ENCODE results near the gene DENND1A.

Gene DENND1A

DNA sequence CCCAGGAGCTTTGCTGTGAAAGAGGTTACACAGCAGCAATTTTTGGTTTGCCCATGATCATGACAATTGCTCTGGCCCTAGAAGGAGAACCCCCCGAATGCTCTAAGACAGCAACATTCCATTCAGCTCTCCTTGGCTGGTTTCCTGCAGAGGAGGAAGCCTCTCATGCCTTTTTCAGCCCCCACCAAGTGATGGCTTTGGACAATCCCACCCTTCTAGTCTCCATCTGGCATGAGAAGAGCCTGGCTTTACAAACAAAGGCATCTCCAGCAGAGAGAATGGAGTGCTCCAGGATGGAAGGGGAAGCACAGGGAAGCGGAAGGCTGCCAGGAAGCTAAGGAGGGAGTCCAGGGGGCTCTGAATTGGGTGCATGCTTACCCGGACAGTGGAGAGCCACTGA is 475.6 kb downstream of the DENND1A start:
- H3K4me3 ChIP-seq (ENCODE audit: low read depth, low read length) = no peak overlapping the region
- in situ Hi-C loops (cut with HindIII; ENCODE audit: low sequenced_read_pairs) = no loop called here
- no peak for DNase-seq (ENCODE audit: low read depth)
- TF ChIP-seq, protein P1, sequence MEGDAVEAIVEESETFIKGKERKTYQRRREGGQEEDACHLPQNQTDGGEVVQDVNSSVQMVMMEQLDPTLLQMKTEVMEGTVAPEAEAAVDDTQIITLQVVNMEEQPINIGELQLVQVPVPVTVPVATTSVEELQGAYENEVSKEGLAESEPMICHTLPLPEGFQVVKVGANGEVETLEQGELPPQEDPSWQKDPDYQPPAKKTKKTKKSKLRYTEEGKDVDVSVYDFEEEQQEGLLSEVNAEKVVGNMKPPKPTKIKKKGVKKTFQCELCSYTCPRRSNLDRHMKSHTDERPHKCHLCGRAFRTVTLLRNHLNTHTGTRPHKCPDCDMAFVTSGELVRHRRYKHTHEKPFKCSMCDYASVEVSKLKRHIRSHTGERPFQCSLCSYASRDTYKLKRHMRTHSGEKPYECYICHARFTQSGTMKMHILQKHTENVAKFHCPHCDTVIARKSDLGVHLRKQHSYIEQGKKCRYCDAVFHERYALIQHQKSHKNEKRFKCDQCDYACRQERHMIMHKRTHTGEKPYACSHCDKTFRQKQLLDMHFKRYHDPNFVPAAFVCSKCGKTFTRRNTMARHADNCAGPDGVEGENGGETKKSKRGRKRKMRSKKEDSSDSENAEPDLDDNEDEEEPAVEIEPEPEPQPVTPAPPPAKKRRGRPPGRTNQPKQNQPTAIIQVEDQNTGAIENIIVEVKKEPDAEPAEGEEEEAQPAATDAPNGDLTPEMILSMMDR (IDR thresholded peaks at IDR 0.05; ENCODE audit: low read depth, low read length, missing control alignments) = no peak

DNA sequence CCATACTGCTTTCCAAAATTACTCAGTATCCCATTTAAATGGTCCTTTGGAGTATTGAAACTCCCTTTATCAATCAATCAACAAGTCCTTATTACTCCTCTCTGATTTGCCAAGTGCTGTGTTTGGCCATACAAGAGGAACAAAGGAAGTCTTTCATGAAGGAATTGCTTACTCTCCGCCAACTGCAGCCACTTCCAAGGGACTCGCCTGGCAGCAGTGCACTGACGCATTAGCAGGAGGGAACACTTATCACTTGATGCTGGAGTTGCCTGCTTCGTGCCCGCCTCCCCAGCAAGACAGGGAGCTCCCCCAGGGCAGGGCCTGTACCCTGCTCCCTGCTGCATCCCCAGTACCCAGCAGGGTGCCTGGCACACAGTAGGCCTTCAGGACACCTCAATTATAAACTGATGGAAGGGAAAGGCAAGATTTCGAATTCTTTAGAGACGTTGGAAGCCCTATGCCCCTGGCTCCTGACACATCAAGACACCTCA is 476.1 kb downstream of the DENND1A start:
- no peak for DNase-seq (ENCODE audit: low read depth)
- TF ChIP-seq, protein P1 (IDR thresholded peaks at IDR 0.05; ENCODE audit: low read depth, low read length, missing control alignments) = no peak
- in situ Hi-C loops (cut with HindIII; ENCODE audit: low sequenced_read_pairs) = no loop called here
- H3K4me3 ChIP-seq (ENCODE audit: low read depth, low read length) = no peak overlapping the region

DNA sequence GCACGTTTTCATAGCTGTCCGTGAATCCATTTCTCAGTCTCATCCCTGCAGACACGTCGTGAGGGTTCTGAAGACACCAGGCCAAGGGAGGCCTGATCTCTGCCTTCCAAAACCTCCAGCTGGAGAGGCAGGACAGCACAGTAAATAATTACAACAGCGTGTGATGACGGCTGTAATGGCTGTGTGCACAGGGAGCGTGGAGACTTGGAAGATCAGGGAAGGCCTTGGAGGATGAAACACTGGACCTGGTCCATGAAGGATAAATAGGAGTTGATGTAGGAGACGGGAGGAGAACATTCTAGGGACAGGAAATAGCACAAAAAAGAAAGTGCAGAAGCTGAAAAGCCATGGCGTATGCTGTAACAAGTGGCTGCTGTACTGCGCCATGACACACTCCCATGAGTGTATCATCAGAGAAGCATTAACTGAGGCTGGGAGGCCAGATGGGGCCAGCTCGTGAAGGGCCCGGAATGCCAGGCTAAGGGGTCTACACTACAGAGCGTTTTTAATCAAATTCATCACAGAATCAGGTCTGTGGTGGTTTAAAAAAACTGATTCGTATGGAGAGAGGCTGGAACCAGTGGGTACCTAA is 476.8 kb downstream of the DENND1A start:
- TF ChIP-seq, protein P1 (IDR thresholded peaks at IDR 0.05; ENCODE audit: low read depth, low read length, missing control alignments) = no peak
- H3K4me3 ChIP-seq (ENCODE audit: low read depth, low read length) = no peak overlapping the region
- no peak for DNase-seq (ENCODE audit: low read depth)
- in situ Hi-C loops (cut with HindIII; ENCODE audit: low sequenced_read_pairs) = no loop called here

DNA sequence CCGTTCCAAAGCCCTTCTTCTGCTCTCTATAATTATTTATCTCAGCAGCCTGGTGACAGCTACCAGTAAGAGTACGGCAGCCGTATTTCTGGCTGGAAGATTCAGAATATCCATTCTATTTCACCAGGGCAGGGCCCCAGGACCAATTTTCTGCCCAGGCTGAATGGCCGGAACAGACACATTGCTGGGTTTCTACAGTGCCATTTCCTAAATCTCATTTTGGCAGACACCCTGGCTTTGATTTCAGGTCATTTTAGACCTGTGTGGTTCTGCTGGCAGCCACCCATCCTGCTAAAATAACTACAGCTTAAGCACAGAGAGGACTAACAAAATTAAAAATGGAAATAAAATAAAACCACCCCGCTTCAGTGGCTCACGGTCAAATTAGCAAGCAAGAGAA is 478.9 kb downstream of the DENND1A start:
- DNase-seq (ENCODE audit: low read depth) = no peak
- in situ Hi-C loops (cut with HindIII; ENCODE audit: low sequenced_read_pairs) = no loop called here
- TF ChIP-seq, protein P1 (IDR thresholded peaks at IDR 0.05; ENCODE audit: low read depth, low read length, missing control alignments) = no peak
- H3K4me3 ChIP-seq (ENCODE audit: low read depth, low read length) = no peak overlapping the region

DNA sequence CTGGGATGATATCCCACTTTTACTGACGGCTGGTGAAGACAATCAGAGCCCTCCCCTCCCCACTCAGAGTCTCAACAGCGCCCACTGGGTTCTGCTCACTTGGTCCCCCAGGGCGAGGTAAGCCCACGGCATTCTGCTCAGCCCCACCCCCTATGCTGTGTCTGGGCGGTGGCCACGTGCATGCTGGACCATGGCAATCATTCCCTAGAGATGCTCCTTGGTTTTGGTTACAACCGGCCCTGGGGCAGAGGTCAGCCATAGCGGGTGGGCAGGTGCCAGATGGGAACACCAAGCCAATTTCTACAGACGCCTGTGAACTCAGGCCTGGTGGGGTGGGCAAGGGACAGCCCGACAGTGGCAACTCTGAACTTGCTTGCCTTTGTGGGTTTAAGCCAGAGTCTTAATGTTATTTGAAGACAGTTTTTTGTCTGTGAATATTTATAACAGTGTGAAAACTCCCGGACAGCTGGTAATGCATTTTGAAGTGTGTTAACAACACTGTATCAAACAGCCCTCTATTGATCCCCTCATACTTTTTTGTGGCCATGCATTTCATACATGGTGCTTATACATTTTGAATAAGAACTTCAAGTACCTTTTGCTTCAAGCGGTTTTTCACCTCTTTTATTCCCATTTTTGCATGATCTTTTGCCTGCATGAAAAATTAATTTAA is 479.7 kb downstream of the DENND1A start:
- TF ChIP-seq, protein P1 (IDR thresholded peaks at IDR 0.05; ENCODE audit: low read depth, low read length, missing control alignments) = no peak
- in situ Hi-C loops (cut with HindIII; ENCODE audit: low sequenced_read_pairs) = no loop called here
- no peak overlapping the region for H3K4me3 ChIP-seq (ENCODE audit: low read depth, low read length)
- DNase-seq (ENCODE audit: low read depth) = no peak

DNA sequence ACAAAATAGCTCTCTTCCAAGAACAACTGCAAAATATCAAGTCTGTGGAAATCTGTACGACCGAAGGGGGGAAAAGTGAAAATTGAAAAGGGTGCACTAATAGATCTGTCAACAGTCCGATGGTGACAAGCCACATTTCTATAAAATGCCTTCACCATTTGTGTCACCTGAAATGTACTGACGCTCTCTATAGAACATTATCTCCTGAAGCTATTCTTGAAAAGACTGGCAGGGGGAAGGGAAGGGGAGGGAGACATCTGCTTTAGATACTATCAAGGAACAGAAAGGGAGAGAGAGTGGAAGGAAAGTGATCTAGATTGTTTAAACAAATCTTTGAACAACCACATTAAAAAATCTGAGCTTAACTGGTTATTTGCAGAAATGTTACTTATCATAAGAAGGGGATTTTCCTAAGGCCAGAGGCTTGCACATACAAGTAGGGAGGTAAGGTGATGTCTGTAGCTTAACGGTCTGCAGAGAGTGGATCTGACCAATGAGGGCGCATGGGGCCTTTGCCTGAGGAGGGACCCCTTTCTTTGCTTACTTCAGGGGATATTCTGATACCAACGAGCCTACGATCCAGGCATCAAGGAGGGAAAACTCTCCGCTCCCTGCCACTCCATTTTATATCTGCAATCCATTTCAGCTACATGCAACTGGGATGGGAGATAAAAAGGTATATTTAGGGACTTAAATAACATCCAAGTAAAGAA is 481.8 kb downstream of the DENND1A start:
- in situ Hi-C loops (cut with HindIII; ENCODE audit: low sequenced_read_pairs) = no loop called here
- no peak for DNase-seq (ENCODE audit: low read depth)
- TF ChIP-seq, protein P1 (IDR thresholded peaks at IDR 0.05; ENCODE audit: low read depth, low read length, missing control alignments) = no peak
- H3K4me3 ChIP-seq (ENCODE audit: low read depth, low read length) = no peak overlapping the region
